PFSK-1 (cell line): Measurements from ENCODE around the gene CA11.

Experiments used
- FOXP2 ChIP-seq: optimal IDR thresholded peaks from 2 replicates; pipeline ENCODE3; 2011; ENCODE audit warnings: borderline replicate concordance, control low read depth, inconsistent platforms; ENCODE audit not compliant: insufficient read depth; ENCODE audit errors: extremely low read length, extremely low read depth
- POLR2AphosphoS5 ChIP-seq: IDR thresholded peaks from 2 replicates; pipeline ENCODE4 v1.6.1; 2012; ENCODE audit warnings: low read depth, mild to moderate bottlenecking, control low read depth, low read length, moderate library complexity
- REST ChIP-seq, 2 experiments: IDR thresholded peaks; 2 replicates each; pipeline versions ENCODE4 v1.6.1 to v1.8.0; 2011 to 2012; ENCODE audit warnings: low read depth in 2 of 2, low read length in 2 of 2, control low read depth in 1 of 2, inconsistent platforms in 1 of 2, mild to moderate bottlenecking in 1 of 2, moderate library complexity in 1 of 2; ENCODE audit not compliant: insufficient read depth in 1 of 2
- SIN3A ChIP-seq: IDR thresholded peaks from 2 replicates; pipeline ENCODE4 v1.6.1; 2012; ENCODE audit warnings: mild to moderate bottlenecking, low read length, moderate library complexity, borderline replicate concordance; ENCODE audit not compliant: insufficient read depth
- TAF1 ChIP-seq: IDR thresholded peaks from 2 replicates; pipeline ENCODE4 v1.6.1; 2012; ENCODE audit warnings: low read length, control low read depth, borderline replicate concordance; ENCODE audit not compliant: insufficient read depth

The CA11 gene

GRCh38 chr19:48616041-48616436 lies 29.9 kb downstream of the CA11 start:
- TF ChIP-seq POLR2AphosphoS5: peak; percentile 62; the same call in 1 of the 2 replicates
- TF ChIP-seq FOXP2: no peak

DNA sequence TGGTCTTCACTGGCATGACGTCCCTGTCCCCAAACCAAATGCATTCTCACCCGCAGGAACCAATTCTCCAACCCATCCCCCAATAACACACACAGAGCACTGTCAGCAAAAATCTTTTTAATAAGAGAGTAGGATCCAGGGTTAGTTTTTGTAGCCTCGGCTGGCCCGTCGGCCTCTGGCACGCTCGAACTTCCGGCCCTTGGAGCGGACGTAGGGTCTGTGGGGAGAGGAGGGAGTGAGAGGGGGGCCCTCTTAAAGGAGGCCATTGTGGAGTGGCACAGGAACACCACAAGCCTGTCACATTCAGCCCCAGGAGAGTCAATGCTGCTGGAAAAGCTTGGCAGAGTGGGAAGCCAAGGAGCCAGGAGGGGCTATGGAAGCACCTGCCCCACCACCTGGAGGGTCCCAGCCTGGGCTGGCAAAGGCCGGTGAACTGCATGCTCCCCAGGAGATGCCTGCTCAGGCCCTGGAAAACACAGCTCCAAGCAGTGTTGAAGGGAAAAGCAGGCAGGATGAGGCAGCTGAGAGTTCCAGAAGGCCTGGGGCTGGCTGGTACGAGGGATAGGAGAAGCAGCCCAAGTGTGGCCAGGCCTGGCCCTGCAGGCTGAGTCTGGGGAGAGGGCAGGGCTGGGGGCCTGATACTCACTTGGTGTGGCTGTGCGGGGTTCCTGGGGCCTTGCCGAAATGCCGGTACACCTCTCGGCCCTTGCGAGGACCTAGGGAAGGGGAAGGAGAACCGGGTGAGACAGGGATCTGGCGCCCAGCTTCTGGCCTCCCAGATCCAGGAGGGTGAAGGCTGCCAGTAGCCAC lies 30.6 kb downstream of the CA11 start:
- no peak for TF ChIP-seq TAF1
- TF ChIP-seq FOXP2: no peak
- no peak for TF ChIP-seq REST (IDR thresholded peaks at IDR 0.05; ENCODE audit: insufficient read depth in 1 of 2, low read depth in 2 of 2, low read length in 2 of 2)
- TF ChIP-seq POLR2AphosphoS5: no peak
- no peak for TF ChIP-seq SIN3A

DNA sequence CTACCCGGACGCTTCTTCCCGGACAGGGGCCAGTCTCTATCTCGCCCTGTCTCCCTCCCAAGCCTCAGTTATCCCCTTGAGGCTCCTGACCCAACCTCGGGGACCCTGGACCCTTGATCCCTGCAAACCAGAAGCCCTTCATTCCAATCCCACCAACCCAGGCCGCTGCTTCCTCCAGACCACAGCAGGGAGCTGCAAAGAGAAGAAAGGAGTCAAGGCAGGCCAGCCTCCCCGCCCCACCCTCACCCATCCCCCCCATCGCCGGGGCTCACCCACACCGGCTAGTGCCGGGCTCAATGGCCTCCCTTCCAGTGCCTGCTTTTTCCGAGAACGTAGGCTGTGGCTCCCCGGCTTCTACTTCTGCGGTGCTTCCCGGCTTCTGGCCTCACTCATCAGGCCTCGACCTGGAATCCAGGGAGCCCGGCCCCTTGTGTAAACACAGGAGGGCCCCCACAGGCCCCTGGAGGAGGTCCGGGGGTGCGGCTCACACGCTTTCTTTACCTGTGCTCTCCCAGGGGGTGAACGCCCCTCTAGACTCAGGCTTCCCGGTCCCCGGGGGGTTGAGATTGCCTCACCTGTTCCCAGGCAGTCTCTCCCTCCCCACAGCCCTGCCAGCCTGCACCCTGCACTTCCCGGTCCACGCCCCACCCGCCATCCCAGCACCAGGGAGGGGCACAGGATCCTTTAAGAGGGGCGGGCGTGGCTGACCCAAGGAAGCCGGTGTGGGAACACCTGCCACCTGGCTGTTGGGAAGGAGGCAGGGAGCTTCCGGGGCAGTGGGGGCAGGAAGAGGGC lies 31.4 kb downstream of the CA11 start, which contains the start of gene FAM83E:
FAM83E (minus strand) TSS at position 641 of the 795 bp plus-strand sequence. CDS start 1,704 bp downstream, outside the sequence.
- TF ChIP-seq POLR2AphosphoS5 (peak; percentile 31; the same call in 1 of the 2 replicates), SIN3A (no peak), REST (IDR thresholded peaks at IDR 0.05; ENCODE audit: insufficient read depth in 1 of 2, low read depth in 2 of 2, low read length in 2 of 2) (no peak), FOXP2 (peak; percentile 11), TAF1 (no peak)

GRCh38 chr19:48613852-48614435 lies 32.0 kb downstream of the CA11 start:
- TF ChIP-seq POLR2AphosphoS5 (peak; percentile 31; the same call in 1 of the 2 replicates), SIN3A (no peak; the same call in 1 of the 2 replicates), REST (IDR thresholded peaks at IDR 0.05; ENCODE audit: insufficient read depth in 1 of 2, low read depth in 2 of 2, low read length in 2 of 2) (no peak), FOXP2 (no peak), TAF1 (no peak)

- TF ChIP-seq POLR2AphosphoS5: no peak; the same call in 1 of the 2 replicates
- TF ChIP-seq FOXP2: no peak
- TF ChIP-seq SIN3A: no peak
- TF ChIP-seq TAF1: no peak
- TF ChIP-seq REST (IDR thresholded peaks at IDR 0.05; ENCODE audit: insufficient read depth in 1 of 2, low read depth in 2 of 2, low read length in 2 of 2): no peak
These were observed 32.7 kb downstream of the CA11 start for GRCh38 chr19:48613024-48613851.
